Measurements from ENCODE around the gene QKI.
A peak's percentile ranks its signal among the peaks of the same experiment; 100 is the strongest.
"Not testable (repeated sequence)": the region's sequence is repeated elsewhere in the genome, so short reads cannot be mapped to it uniquely, and the experiment has no call there.

Gene QKI

GRCh38 chr6:163444077-163444476, 29.6 kb downstream of the QKI start:
- no peak for DNase-seq

GRCh38 chr6:163446549-163446948, 32.0 kb downstream of the QKI start:
- peak; percentile 21 for DNase-seq

GRCh38 chr6:163449076-163449475, 34.6 kb downstream of the QKI start:
- no peak for DNase-seq

DNA sequence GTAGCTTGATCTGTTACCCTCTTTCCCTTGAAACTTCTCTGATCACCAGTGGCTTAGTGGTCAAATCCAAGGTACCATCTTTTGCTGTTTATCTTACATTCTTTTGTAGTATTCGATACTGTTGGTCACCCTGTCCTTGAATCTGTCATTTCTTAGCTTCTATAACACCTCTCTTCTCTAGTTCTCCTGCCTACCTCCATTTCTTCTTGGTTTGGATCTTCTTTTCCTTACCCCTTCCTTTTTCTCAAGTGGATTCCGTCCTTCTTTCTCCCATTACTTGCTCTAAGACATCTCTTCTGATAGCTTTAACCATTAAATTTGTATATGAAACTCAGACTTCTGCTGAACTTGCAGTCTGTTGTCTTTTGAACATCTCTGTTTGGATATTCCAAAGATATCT, 39.9 kb downstream of the QKI start:
- no peak for DNase-seq

- DNase-seq = no peak
Observed at GRCh38 chr6:163455552-163455951, 41.0 kb downstream of the QKI start.

- DNase-seq = no peak
Observed at GRCh38 chr6:163457637-163458561, 43.4 kb downstream of the QKI start.

GRCh38 chr6:163459007-163459406, 44.5 kb downstream of the QKI start:
- DNase-seq = no peak

GRCh38 chr6:163459536-163459935, 45.0 kb downstream of the QKI start:
- no peak for DNase-seq

DNA sequence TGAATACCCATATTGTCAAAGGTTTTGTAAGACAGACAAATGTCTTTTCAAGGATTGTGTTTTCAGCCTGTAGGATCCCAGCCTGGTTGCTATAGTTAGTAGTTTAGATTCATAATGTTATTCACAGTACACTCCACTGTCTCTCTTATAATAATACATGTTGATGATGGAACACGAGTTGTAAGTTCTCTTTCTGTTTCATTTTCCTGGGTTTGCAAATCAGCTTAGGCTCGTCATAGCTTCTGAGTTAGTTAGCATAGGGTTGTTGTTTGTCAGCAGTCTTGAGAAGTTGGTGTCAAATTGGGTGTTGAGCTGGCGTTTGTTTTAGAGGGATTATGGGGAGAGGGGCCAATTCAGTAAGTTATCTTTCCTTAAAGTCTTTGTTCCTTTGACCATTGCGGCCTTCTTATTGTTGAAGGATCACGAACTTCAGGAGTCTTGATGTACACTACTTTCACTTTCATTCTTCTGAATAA, 45.8 kb downstream of the QKI start:
- DNase-seq = no peak

DNA sequence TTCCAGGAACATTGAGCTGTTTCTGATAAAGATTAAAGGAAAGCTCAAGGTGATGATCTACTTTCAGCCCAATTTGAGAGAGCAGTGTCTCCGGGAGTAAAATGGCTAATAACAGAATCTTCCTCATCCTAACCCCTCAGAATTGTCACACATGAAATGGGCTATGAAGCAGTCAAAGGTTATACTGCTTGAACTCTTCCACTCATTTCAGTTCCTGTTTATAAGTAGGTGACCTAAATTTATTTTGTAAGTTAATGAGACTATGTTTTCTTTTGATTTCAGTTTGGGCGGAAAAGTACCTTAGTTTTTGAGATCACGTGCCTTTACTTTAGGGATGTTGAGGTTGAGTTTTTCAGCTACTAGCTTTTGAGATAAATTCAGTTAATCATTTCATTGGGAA, 47.2 kb downstream of the QKI start:
- no peak for DNase-seq

GRCh38 chr6:163463180-163463579, 48.7 kb downstream of the QKI start:
- no peak for DNase-seq

- no peak for DNase-seq
Observed at GRCh38 chr6:163463795-163464194, 49.3 kb downstream of the QKI start.

DNA sequence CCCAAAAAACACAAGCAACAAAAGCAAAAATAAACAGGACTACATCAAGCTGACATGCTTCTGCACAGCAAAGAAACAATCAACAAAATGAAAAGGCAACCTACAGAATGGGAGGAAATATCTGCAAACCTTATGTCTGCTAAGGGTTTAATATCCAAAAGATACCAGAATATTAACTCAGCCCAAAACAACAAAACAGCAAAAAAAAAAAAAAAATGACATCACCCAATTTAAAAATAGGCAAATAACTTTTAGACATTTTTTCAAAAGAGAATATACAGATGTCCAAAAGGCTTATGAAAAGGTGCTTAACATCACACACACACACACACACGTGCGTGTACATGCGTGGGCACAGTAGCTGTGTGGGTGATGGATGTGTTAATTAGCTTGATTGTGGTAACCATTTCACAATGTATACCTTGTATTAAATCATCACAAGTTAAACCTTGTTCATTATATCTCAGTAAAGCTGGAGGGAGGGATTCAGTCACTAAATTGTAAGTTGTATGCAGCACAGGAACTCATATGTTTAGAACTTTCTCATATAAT, 52.4 kb downstream of the QKI start:
- DNase-seq = no peak

DNA sequence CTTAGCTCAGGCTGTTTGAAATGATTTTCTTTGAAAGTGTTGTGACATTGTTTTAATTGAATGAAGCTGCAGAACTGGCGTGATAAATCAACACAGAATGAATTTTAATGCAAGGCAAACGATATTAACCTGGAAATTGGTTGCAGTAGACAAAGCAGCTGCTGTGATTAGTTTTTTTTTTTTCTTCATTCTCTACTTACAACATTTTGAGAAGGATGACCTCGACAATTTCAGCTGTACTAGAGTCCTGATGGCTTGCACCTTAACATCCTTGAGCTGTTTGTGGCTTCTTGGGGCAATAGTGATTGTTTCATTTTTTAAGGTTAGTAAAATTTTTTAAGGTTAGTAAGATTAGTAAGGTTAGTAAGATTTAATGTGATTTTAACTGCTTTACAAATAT, 54.2 kb downstream of the QKI start:
- DNase-seq = no peak

GRCh38 chr6:163469459-163469985, 55.0 kb downstream of the QKI start:
- no peak for DNase-seq

DNA sequence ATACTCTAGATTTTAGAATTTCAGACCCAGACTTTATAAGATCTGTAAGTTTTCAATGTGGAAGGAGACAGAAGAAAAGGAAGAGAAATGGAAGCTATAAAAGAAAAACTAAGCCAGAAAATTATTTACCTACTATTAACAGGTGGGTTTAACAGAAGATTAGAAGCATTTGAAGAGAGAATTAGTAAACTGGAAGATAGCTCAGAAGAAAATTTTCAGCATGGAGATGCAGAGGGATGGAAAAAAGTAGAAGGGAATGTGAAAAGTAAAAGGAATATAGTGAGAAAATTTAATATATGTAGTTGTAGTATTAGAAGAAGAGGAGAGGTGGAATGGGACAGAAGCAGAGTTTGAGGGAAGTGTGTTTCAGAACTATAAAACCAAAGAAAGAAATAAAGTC, 56.1 kb downstream of the QKI start:
- no peak for DNase-seq

DNA sequence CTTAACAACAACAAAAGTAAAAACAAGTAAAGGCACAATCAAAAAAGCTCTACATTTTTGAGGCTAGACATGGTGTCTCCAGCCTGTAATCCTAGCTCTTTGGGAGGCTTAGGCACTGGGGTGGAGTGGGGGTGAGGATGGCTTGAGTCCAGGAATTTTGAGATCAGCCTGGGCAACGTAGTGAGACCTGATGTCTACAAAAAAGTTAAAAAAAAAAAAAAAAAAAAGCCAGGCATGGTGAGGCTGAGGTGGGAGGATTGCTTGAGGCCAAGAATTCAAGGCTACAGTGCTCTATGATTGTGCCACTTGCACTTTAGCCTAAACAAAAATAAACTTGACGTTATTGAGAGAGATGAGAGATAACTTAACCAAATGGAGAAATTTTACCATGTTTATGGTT, 60.1 kb downstream of the QKI start:
- no peak for DNase-seq

- DNase-seq = not testable (repeated sequence)
Observed at GRCh38 chr6:163476946-163477345, 62.4 kb downstream of the QKI start.

GRCh38 chr6:163483107-163483506, 68.6 kb downstream of the QKI start:
- DNase-seq = no peak

- no peak for DNase-seq
Observed at GRCh38 chr6:163485388-163485851, 70.9 kb downstream of the QKI start.

GRCh38 chr6:163486821-163487220, 72.3 kb downstream of the QKI start:
- no peak for DNase-seq

DNA sequence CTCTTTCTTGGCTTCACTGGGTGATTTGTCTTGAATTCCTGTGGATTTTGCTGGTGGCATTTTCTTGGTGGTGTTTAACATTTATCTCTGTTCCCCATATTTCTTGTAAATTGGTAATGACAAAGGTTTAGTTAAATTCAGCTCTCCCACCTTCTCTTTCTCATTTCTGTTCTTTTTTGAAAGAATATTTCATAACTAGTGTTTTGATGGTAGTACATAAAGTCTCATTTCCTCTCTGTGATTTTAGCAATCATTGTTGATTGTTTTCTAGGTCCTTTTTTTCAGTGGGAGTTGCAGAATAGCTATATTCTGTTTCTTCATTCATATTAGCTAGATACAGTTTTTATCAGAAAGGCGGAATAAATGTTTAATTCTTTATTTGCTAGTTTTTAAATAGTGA, 73.1 kb downstream of the QKI start:
- DNase-seq = no peak

- no peak for DNase-seq
Observed at GRCh38 chr6:163489584-163489983, 75.1 kb downstream of the QKI start.
